Measurements from ENCODE around the gene MRNIP.
A peak's percentile ranks its signal among the peaks of the same experiment; 100 is the strongest.

Gene MRNIP

DNA sequence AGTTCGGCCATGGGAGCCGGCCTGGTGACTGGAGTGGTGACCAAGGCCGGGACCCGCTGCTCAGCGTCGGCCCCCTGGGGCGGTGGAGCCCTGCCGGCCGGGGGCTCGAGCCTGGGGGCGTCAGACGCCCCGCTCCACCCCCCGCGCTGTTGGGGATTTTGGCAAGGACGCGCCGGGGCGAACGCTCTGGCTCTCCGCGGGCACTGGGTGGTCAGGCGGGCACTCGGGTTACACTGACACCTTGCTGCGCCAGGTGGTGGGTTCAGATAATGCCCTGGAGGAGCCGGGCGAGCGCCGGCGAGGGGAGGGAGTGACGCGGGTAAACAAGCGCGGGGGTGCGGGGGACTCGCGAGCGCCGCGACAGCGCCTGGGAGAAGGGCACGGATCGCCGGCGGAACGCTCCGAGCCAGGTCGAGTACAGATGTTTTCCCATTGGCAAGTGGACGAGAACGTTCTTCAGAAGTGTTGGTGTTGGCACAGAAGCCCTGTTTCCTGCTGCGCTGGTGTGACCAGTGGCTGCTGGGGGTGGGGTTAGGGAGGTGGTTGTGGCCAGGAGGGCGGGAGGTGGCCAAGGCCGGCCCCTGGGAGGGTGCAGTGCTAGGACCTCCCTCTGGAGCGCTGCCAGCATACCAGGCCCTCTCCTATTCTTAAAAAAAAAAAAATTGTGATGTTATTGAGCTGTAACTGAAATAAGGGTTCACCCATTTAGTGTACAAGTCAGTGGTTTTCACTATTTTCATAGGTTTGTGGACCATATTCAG, 37.1 kb downstream of the MRNIP start:
- peak; percentile 97 for DNase-seq (ENCODE audit: low spot score)

- peak; percentile 94 for DNase-seq (ENCODE audit: low spot score)
These were observed 37.9 kb downstream of the MRNIP start, which contains the start of gene SQSTM1 for GRCh38 chr5:179820483-179821297. TSS of gene SQSTM1 (plus strand) at chr5:179820905. CDS start at chr5:179820937, 32 bp downstream.

GRCh38 chr5:179820127-179820482, 38.5 kb downstream of the MRNIP start:
- DNase-seq (ENCODE audit: low spot score) = no peak

DNA sequence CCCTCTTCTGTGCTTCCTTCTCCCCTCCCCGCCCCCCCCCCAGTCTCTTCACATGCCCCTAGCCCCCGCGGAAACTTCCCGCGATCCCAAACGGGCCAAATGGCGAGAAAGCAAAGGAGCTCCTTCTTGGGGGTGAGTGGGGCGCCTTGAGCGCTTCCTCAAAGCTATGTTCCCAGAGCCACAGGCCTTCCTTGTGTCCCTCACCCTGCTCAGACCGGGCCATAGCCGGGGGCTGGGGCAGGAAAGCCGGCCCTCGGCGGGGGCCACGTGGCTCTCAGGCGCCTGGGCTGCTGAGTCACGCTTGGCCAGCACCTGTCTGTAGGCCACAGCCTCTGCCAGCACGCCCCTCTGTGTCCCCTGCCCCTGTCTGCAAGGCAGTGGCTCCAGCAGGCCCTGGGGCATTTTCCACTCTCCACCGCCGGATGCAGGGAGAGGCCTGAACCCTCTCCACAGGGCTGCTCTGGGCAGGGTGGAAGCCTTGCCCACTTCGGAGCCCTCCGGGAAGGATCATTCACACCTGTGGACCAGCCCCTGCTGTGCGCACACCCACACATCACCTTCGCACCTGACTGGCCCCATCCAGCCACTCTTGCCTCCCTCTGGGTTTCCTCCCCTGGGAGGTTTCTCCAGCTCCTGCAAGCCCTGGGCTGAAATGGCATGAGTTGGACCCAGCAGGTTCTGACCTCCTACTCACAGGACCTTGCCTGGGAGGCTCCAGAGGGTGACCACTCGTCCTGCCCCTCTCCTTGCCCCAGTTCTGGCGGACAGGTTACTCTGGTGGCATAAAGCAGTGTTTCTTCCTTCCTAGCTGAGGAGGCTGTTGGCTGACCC, 39.1 kb downstream of the MRNIP start:
- peak; percentile 71 for DNase-seq (ENCODE audit: low spot score)

GRCh38 chr5:179818746-179819295, 39.8 kb downstream of the MRNIP start:
- peak; percentile 93 for DNase-seq (ENCODE audit: low spot score)

DNA sequence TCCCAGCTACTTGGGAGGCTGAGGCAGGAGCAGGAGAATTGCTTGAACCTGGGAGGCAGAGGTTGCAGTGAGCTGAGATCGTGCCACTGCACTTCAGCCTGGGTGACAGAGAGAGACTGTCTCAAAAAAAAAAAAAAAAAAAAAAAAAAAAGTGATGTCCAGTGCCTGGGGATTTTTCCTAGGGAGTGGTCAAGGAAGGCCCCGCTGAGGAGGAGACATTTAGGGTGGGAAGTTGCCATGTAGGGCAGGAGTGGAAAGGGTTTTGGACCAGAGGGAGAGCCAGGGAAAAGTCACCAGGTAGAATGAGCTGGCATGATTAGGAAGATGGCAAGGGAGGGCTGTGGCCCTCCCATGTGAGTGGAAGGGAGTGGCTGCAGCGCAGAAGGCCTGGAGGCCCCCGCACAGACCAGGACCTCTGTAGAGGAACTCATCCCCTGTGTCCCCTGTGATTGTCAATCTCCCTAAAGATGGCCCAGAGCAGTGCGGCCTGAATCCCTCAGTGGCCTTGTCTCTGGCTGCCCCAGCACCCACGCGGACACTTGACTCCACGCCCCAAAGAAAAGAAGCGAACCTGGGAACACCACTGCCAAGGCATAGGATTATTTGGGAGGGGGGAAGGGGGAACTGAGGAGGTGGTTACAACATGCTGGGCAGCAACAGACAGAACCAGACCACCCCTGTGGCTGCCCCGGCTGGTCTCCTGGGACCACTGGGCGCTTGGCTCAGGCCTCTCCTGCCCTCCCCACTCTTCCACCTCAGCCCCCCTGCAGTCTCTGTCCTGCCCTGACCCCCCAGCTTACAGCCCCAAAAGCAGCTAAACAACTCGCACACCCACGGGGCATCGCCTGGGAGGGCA, 40.5 kb downstream of the MRNIP start:
- DNase-seq (ENCODE audit: low spot score) = no peak

- no peak for DNase-seq (ENCODE audit: low spot score)
These were observed 41.2 kb downstream of the MRNIP start for GRCh38 chr5:179817470-179817840.

- no peak for DNase-seq (ENCODE audit: low spot score)
These were observed 41.7 kb downstream of the MRNIP start for GRCh38 chr5:179816796-179817469.

DNA sequence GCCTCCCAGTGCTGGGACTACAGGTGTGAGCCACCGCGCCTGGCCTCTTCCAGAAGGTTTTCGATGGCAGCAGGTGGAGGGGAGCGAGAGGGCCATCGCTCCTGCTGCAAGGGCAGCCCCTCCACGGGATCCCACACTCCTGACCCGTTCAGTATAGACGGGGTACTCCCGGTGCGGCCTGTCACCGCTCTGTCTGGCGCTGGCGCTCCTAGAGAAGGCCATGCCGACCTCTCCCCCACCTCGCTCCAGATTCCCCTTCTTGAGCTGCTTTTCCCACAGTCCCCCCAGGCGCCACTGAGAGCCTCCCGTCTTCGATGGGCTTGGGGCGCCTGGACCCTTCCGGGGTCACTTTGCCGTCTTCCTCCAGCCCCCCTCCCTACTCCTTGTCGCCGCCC, 42.2 kb downstream of the MRNIP start:
- DNase-seq (ENCODE audit: low spot score) = no peak

GRCh38 chr5:179815491-179816249, 42.9 kb downstream of the MRNIP start:
- DNase-seq (ENCODE audit: low spot score) = no peak

GRCh38 chr5:179814090-179814489, 44.5 kb downstream of the MRNIP start:
- no peak for DNase-seq (ENCODE audit: low spot score)

DNA sequence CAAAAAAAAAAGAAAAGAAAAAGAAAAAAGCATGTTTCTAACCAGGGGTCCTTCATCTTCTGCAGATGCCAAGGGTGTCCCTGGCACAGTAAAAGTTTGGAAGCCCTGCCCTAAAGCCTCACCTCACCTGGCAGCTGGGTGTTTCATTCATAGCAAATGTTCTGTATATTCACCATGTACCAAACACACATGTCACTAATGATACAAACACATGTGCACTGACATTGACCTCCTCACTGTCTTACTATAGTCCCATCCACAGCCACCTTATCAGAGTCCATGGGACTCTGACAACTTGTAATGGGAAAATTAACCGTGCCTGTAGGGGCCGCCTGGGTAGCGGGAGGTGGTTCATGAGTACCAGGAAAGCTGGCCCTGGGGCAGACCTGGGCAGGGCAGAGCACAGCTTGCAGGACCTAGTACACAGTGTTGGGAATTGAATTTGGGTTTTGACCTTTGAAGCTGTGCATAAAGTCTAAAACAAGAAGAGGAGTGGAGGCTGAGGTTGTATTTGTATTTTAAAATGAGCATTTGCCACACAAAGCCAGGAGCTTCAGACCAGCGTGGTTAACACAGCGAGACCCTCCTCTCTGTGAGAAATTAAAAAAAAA, 45.5 kb downstream of the MRNIP start:
- DNase-seq (ENCODE audit: low spot score) = no peak

DNA sequence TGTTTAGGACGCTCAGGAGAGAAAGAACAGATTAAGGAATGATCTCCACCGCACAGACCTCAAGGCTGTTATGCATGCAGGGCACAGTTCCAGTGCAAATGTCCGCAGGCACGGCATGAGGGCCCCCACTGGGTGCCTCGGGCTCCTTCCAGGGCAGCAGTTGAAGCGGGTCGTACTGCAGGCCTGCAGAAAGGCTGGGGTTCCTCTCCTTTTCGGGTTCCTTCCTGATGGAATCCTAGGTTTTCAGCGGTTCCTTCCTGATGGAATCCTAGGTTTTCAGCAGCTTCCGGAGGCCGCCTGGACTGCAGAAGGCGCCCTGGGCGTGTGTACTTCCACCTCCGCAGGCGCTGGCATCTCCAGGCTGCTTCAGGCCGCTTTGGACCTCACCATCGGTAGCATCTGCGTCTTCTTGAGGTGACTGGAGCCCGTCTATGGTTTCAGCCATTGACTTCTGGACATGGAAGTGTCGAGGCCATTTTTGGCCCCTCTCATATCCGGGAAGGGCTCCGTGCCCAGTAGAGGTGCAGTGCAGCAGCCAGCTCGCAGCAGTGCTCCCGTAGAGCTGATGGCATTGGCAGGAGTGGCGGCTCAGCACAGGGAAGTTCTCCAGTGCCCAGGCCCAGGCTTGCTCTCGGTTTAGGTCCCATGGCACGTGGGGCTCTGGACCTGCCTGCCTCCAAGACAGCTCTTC, 46.3 kb downstream of the MRNIP start:
- no peak for DNase-seq (ENCODE audit: low spot score)

DNA sequence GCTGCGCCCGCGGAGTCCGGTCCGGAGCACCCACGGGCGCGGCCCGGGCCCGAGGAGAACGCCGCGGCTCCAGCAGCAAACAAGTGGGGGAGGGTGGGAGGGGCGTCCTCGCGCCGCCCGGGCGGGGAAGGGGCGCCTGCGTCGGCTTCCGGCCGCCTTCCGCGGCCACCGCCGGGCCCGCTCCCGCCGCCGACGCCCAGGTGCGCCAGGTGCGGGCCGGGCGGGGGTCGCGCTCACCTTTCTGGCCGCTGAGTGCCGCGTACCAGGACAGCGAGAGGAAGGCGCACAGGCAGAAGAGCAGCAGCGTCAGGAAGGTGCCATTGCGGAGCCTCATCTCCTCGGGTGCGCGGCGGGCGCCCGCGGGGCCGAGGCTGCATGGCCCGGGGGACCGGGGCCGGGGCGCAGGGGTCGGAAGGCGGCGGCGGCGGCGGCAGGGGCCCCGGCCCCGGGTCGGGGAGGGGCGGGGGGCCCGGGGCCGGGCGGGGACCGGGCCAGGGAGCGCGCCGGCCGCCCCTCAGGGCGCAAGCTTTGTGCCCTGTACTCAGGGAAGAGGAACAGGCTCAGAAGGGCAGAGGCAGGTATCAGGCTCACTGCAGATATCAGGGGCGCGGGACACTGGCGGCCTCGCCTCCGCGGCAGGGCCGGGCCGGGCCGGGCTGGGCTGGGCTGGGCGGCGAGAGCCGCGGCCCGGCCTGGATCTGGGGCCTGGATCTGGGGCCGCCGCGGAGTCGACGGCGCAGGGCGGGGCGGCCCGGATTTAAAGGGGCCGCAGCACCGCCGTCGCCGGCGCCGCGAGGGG, 52.2 kb downstream of the MRNIP start, which contains the start of gene MGAT4B:
Gene MGAT4B (minus strand): TSS at position 617 of the 799 bp plus-strand sequence. CDS start 283 bp downstream, at position 334.
- peak; percentile 95 for DNase-seq (ENCODE audit: low spot score)

- DNase-seq (ENCODE audit: low spot score) = peak; percentile 80
These were observed 52.9 kb downstream of the MRNIP start for GRCh38 chr5:179805529-179806249.

DNA sequence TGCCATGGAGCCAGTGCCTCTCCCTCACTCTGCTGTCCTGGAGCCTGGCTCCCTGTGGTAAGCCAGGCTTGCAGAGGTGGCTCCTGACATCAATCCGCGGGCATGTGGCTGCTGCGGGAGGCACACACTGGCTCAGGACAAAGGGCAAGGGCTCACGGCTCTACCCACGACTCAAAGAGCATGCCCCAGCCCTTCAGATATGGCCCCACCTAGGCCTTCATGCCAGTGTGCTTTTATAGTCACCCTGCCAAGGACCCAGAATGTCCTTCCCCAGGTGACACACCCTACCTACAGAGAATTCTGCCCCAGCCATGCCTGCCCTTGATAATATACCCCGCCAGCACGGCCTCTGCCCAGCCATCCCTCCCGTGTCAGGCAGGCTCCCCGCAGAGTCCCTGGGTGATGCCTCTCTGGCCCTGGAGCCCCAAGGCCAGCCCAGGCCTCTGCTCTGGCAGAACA, 53.5 kb downstream of the MRNIP start:
- no peak for DNase-seq (ENCODE audit: low spot score)

DNA sequence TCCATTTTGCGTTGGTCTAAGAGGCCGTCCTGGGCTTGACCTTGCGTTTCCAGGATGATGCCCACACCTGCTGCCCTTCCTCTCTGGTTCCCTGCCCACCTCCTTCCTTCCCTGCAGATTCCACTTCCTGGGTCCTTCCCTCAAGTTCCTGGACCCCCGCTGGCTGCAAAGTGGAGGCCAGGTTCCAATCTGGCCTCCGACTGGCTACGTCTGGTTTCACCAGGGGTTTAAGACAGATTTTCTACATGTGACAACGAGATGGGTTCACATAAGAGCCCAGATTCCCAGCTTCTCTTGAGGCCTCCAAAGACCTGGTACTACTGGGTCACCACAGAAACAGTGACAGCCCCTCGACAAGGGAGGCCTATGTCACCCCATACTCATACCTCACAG, 54.1 kb downstream of the MRNIP start:
- no peak for DNase-seq (ENCODE audit: low spot score)

Data from AG08396 (cell line).